ENCODE measurements around the gene C2orf49.

The C2orf49 gene

GRCh38 chr2:105390454-105390853, 53.1 kb downstream of the C2orf49 start:
- H3K4me3 ChIP-seq (replicated peaks; ENCODE audit: insufficient read depth, low read length), result no peak overlapping the region
- peaks cover 3% of the 10 kb centered on the region for H3K27me3 ChIP-seq (ENCODE audit: insufficient read depth, poor library complexity, severe bottlenecking)
- DNase-seq (ENCODE audit: low read depth in 1 of 2, low spot score in 1 of 2), result no peak
- TF ChIP-seq CTCF (IDR thresholded peaks at IDR 0.05; ENCODE audit: insufficient read depth, low read length) (no peak), REST (IDR thresholded peaks at IDR 0.05; ENCODE audit: insufficient replicate concordance, low read depth) (no peak), SPI1 (IDR thresholded peaks at IDR 0.05; ENCODE audit: borderline replicate concordance, low read depth) (no peak)
- no peak overlapping the region for H3K27ac ChIP-seq (replicated peaks)

- Histone ChIP-seq H3K27me3 (ENCODE audit: insufficient read depth, poor library complexity, severe bottlenecking) (peaks cover 3% of the 10 kb centered on the region), H3K27ac (replicated peaks) (no peak overlapping the region), H3K4me3 (replicated peaks; ENCODE audit: insufficient read depth, low read length) (no peak overlapping the region)
- TF ChIP-seq CTCF (IDR thresholded peaks at IDR 0.05; ENCODE audit: insufficient read depth, low read length) (no peak), POLR2AphosphoS5 (IDR thresholded peaks at IDR 0.05; ENCODE audit: low read depth) (no peak), SPI1 (IDR thresholded peaks at IDR 0.05; ENCODE audit: borderline replicate concordance, low read depth) (no peak), REST (IDR thresholded peaks at IDR 0.05; ENCODE audit: insufficient replicate concordance, low read depth) (no peak), GABPA (IDR thresholded peaks at IDR 0.05; ENCODE audit: low read depth) (no peak)
- DNase-seq (ENCODE audit: low read depth in 1 of 2, low spot score in 1 of 2), result no peak
Measured at GRCh38 chr2:105391058-105391627, 53.8 kb downstream of the C2orf49 start.

- H3K27me3 ChIP-seq (ENCODE audit: insufficient read depth, poor library complexity, severe bottlenecking), result peaks cover 3% of the 10 kb centered on the region
- DNase-seq (ENCODE audit: low read depth in 1 of 2, low spot score in 1 of 2), result no peak
- no peak overlapping the region for H3K27ac ChIP-seq (replicated peaks)
- no peak for TF ChIP-seq GABPA (IDR thresholded peaks at IDR 0.05; ENCODE audit: low read depth)
- TF ChIP-seq POLR2AphosphoS5 (IDR thresholded peaks at IDR 0.05; ENCODE audit: low read depth), result no peak
- no peak for TF ChIP-seq REST (IDR thresholded peaks at IDR 0.05; ENCODE audit: insufficient replicate concordance, low read depth)
- no peak for TF ChIP-seq CTCF (IDR thresholded peaks at IDR 0.05; ENCODE audit: insufficient read depth, low read length)
- no peak for TF ChIP-seq SPI1 (IDR thresholded peaks at IDR 0.05; ENCODE audit: borderline replicate concordance, low read depth)
- H3K4me3 ChIP-seq (replicated peaks; ENCODE audit: insufficient read depth, low read length), result no peak overlapping the region
Measured at GRCh38 chr2:105391763-105392662, 54.7 kb downstream of the C2orf49 start.

All from HL-60 (cell line).